Psoas muscle (tissue), 8 donors: ENCODE measurements around the gene CAMSAP1. TPM values are rescaled to one million over a fixed set of nuclear protein-coding genes. Genes with fewer than 3 reads are reported as not detected.

Experiments used
- ATAC-seq, 4 donors: fragments of 200-7000 bp; cut with Tn5 transposase; one replicate each; pipeline ENCODE4 v1.9.1; 2020; ENCODE audit warnings: moderate library complexity in 3 of 4, mild to moderate bottlenecking in 2 of 4
- DNase-seq, 2 donors: peaks; one replicate each; pipeline ENCODE4 v3.0.0-alpha.2; 2020
- H3K27ac ChIP-seq: fragments of 200-600 bp; one replicate; pipeline ENCODE4 v1.8.0; 2022
- H3K27me3 ChIP-seq, 3 donors: fragments of 200-600 bp in 1 of 3; one replicate each; pipeline versions ENCODE4 v1.6.1 to v1.8.0; 2013 to 2022; ENCODE audit warnings: low read length in 2 of 3, mild to moderate bottlenecking in 2 of 3, moderate library complexity in 1 of 3; ENCODE audit not compliant: insufficient read depth in 3 of 3
- H3K36me3 ChIP-seq, 2 donors: fragments of 200-600 bp in 1 of 2; one replicate each; pipeline versions ENCODE4 v1.6.1 to v1.8.0; 2013 to 2022; ENCODE audit warnings: low read depth in 1 of 2, mild to moderate bottlenecking in 1 of 2, moderate library complexity in 1 of 2; ENCODE audit not compliant: insufficient read depth in 1 of 2
- H3K4me1 ChIP-seq: fragments of 200-600 bp; one replicate; pipeline ENCODE4 v1.8.0; 2022
- H3K4me3 ChIP-seq: fragments of 200-600 bp; one replicate; pipeline ENCODE4 v1.8.0; 2022; ENCODE audit warnings: mild to moderate bottlenecking
- H3K9me3 ChIP-seq: fragments of 200-600 bp; one replicate; pipeline ENCODE4 v1.8.0; 2022
- WGBS, 3 donors: extraction: QIAGEN DNeasy Blood & Tissue Kit; methylation state at CpG; one replicate each; pipeline versions ENCODE4 v1.1.6 to v1.1.7; 2013; 5-methylcytosine and 5-hydroxymethylcytosine counted together
- intact Hi-C, 2 donors: fragments of 100-400 bp; cut with DNase I; formaldehyde crosslinking; loops; one replicate each; pipeline versions ENCODE4 v1.11.0 to v1.14.2; 2022
- polyA plus RNA-seq, 3 donors: library from polyadenylated mRNA; stranded (reverse); fragments of 200-250 nt; gene quantifications; one replicate each; pipeline ENCODE4 v1.2.3, GENCODE V29; 2013
- total RNA-seq, 4 donors: library from RNA; stranded (reverse); fragmentation: NEBNext Ultra II Directional in 2 of 4; extraction: Animal tissue kit (Norgen Biotek cat#: 25700) in 2 of 4; gene quantifications; one replicate each; pipeline versions ENCODE4 v1.2.1 to v1.2.4, GENCODE V29; 2021 to 2023
- TF ChIP-seq, protein P1 (sequence below): fragments of 200-600 bp; IDR thresholded peaks from one replicate; pipeline ENCODE4 v1.8.0; 2022; ENCODE audit warnings: antibody characterized with exemption
- donor health status: healthy with polysubstance abuse.
- donor health status: DM: no; HTN: no; CAD: no; lungs with moderate emphysema.
- donor health status: Bipolar disorder and iron deficiency.
- donor health status: healthy.
- donor health status: DM: yes; HTN: yes; CAD: no.
- donor health status: DM: no; HTN: no; CAD: no.
- donor health status: DM: no; HTN: no; CAD: no.
- donor health status: DM: yes; HTN: yes; CAD: no.

Gene CAMSAP1
- total and polyA plus RNA-seq, 7 donors, result 21.3 to 51.5 (median 41.5) TPM

DNA sequence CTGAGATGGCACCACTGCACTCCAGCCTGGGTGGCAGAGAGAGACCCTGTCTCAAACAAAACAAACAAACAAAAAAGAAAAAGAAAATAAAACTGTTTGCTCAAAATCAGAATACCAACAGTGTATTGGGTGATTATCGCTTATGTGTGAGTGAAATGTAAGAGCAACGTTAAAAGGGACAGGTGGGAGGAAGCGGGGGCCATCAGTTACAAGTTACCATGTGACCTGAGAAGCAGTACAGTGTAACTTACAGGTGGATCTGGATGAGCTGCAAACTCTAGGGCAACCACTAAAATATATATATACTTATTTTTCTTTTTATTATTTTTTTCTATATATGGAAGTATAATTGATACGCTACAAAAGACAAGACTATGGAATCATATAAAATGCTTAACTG lies 112.0 kb downstream of the CAMSAP1 start:
- Histone ChIP-seq H3K36me3 (no peaks in the 10 kb centered on the region), H3K27me3 (peaks cover 0 to 19% (median 1%) of the 10 kb centered on the region in 3 donors), H3K4me1 (peaks cover 11% of the 10 kb centered on the region), H3K4me3 (no peak overlapping the region), H3K9me3 (no peaks in the 10 kb centered on the region), H3K27ac (no peak overlapping the region)
- 76 to 83% (median 81%) methylated on average over 4 of the region's 4 CpGs for WGBS, 3 donors
- ATAC-seq (no peak), DNase-seq (no peak)
- intact Hi-C loops, result loop anchor here in 1 of 2 donors (10.0 kb wide), 1 partner anchor 329 kb away; no protein-coding TSS in a partner anchor
- TF ChIP-seq, protein P1, sequence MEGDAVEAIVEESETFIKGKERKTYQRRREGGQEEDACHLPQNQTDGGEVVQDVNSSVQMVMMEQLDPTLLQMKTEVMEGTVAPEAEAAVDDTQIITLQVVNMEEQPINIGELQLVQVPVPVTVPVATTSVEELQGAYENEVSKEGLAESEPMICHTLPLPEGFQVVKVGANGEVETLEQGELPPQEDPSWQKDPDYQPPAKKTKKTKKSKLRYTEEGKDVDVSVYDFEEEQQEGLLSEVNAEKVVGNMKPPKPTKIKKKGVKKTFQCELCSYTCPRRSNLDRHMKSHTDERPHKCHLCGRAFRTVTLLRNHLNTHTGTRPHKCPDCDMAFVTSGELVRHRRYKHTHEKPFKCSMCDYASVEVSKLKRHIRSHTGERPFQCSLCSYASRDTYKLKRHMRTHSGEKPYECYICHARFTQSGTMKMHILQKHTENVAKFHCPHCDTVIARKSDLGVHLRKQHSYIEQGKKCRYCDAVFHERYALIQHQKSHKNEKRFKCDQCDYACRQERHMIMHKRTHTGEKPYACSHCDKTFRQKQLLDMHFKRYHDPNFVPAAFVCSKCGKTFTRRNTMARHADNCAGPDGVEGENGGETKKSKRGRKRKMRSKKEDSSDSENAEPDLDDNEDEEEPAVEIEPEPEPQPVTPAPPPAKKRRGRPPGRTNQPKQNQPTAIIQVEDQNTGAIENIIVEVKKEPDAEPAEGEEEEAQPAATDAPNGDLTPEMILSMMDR, result no peak

DNA sequence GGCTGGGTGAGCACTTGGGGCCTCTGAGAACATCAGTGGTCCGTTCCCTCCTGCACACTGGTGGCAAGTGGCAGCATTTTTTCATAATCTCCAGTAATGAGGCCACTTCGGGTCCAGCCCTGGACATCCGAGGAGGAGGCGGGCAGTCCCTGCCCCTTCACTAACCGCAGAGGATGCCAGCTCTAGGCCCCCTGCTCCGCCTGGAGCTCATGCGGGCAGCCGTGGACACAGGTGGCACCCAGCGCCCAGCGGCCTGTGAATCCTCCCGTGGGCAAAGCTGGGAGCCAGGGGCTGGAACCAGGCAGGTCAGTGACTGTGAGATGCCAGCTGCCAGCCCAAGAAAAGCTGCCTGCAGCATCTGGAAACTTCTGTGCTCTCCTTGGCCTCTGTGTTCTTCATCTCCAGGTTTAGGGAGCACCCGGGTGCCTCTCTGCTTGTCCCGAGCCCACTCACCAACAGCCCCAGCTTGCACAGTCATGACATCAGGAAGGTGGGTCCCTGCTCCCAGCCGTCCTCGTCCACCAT lies 112.9 kb downstream of the CAMSAP1 start:
- Histone ChIP-seq H3K4me3 (no peak overlapping the region), H3K27me3 (peaks cover 0 to 19% (median 1%) of the 10 kb centered on the region in 3 donors), H3K27ac (no peak overlapping the region), H3K4me1 (peaks cover 11% of the 10 kb centered on the region), H3K9me3 (no peaks in the 10 kb centered on the region), H3K36me3 (no peaks in the 10 kb centered on the region)
- ATAC-seq (no peak), DNase-seq (no peak)
- TF ChIP-seq, protein P1, result no peak
- WGBS, 3 donors, result 53 to 61% (median 55%) methylated on average over 15 of the region's 15 CpGs
- intact Hi-C loops, result loop anchor here in 1 of 2 donors (10.0 kb wide), 1 partner anchor 330 kb away; no protein-coding TSS in a partner anchor

- intact Hi-C loops, result loop anchor here in 1 of 2 donors (10.0 kb wide), 1 partner anchor 331 kb away; no protein-coding TSS in a partner anchor
- H3K4me3 ChIP-seq, result no peak overlapping the region
- peaks cover 0 to 19% (median 1%) of the 10 kb centered on the region in 3 donors for H3K27me3 ChIP-seq
- ATAC-seq, result no peak
- no peak for DNase-seq
- 67 to 71% (median 68%) methylated on average over 7 of the region's 7 CpGs for WGBS, 3 donors
- H3K9me3 ChIP-seq, result no peaks in the 10 kb centered on the region
- no peak overlapping the region for H3K27ac ChIP-seq
- H3K36me3 ChIP-seq, result no peaks in the 10 kb centered on the region
- TF ChIP-seq, protein P1, result no peak
- peaks cover 11% of the 10 kb centered on the region for H3K4me1 ChIP-seq
Observed at GRCh38 chr9:135794057-135794335, 113.3 kb downstream of the CAMSAP1 start.

DNA sequence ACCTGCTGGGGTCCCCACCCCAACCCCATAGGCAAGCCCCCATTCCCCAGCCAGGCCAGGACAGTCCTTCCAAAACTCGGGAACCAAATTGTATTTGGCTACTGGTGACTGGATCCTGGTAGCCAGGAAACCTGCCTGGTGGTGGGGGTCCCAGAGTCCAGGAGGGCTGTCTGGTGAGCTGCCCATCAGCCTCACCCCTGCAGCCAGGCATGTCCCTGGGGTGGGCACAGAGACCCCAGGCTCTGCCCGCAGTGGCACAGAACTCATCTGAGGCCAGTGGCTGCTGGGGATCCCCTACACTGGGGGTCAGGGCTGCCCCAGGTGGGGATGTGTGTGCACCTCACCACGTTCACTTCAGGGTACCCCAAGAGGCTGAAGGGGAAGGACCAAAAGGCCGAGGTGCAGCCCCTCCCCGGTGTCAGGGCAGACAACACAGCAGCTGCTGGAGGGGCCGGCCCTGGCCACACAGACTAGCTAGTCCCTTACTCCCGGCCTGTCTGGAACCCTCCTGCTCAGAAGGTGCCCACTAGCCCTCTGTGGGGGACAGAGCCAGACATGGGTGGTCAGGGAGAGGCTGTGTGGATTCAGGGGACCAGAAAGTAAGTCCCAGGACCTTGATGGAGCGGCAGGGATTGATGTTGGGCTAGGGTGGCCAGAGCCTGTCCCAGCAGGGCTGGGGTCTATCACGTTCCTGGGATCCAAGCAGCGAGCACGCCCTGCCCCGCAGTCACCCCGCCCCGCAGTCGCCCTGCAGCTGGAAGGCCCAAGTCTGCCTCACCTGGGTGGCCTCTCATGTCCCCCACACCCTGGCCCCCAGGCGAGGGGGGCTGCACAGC lies 113.9 kb downstream of the CAMSAP1 start:
- DNase-seq (no peak), ATAC-seq (no peak)
- TF ChIP-seq, protein P1, result no peak
- intact Hi-C loops, result loop anchor here in 1 of 2 donors (10.0 kb wide), 1 partner anchor 331 kb away; no protein-coding TSS in a partner anchor
- 77 to 83% (median 82%) methylated on average over 15 to 16 of the region's 16 CpGs for WGBS, 3 donors
- Histone ChIP-seq H3K4me1 (peaks cover 10% of the 10 kb centered on the region), H3K9me3 (no peaks in the 10 kb centered on the region), H3K27me3 (peaks cover 0 to 19% (median 1%) of the 10 kb centered on the region in 3 donors), H3K27ac (no peak overlapping the region), H3K4me3 (no peak overlapping the region), H3K36me3 (no peaks in the 10 kb centered on the region)
